ENCODE results near the gene XPC.

- TF ChIP-seq CTCF (conservative IDR thresholded peaks at IDR 0.05) (no peak), ZFX (IDR thresholded peaks at IDR 0.05) (no peak)
These were observed 26.3 kb upstream of the XPC start for GRCh38 chr3:14204515-14205284.

All from C4-2B (cell line).